Large intestine (tissue), 3 donors: ENCODE results near the gene RPH3AL. TPM values are rescaled to one million over a fixed set of nuclear protein-coding genes. Genes with fewer than 3 reads are reported as not detected.

Experiments used
- DNase-seq, 2 donors: peaks; one replicate each; pipeline versions ENCODE4 v3.0.0 to v3.0.0-alpha.2; 2013
- H3K27ac ChIP-seq: one replicate; pipeline ENCODE4 v1.5.1; 2013; ENCODE audit warnings: low read length
- H3K27me3 ChIP-seq: 2 replicates; pipeline ENCODE4 v1.6.1; 2013; ENCODE audit warnings: low read length; ENCODE audit not compliant: control insufficient read depth, insufficient read depth
- H3K36me3 ChIP-seq: 2 replicates; pipeline ENCODE4 v1.6.1; 2013; ENCODE audit warnings: low read length; ENCODE audit not compliant: control insufficient read depth, insufficient read depth
- H3K4me1 ChIP-seq: one replicate; pipeline ENCODE4 v1.6.1; 2013; ENCODE audit warnings: low read length; ENCODE audit not compliant: control insufficient read depth, insufficient read depth
- H3K4me3 ChIP-seq: one replicate; pipeline ENCODE4 v1.5.1; 2013; ENCODE audit warnings: low read length
- H3K9me3 ChIP-seq: one replicate; pipeline ENCODE4 v1.6.1; 2013; ENCODE audit warnings: mild to moderate bottlenecking, low read depth, low read length, moderate library complexity; ENCODE audit not compliant: control insufficient read depth
- WGBS: methylation state at CpG from one replicate; pipeline ENCODE4 v1.1.5; 2013; ENCODE audit warnings: low lambda C conversion rate; ENCODE audit not compliant: insufficient coverage; 5-methylcytosine and 5-hydroxymethylcytosine counted together
- polyA plus RNA-seq: library from polyadenylated mRNA; unstranded; fragments of 120-200 nt; gene quantifications from one replicate; pipeline ENCODE4 v1.2.1, GENCODE V29; 2013

Gene RPH3AL
- polyA plus RNA-seq, 1 donor: 8.2 TPM

DNA sequence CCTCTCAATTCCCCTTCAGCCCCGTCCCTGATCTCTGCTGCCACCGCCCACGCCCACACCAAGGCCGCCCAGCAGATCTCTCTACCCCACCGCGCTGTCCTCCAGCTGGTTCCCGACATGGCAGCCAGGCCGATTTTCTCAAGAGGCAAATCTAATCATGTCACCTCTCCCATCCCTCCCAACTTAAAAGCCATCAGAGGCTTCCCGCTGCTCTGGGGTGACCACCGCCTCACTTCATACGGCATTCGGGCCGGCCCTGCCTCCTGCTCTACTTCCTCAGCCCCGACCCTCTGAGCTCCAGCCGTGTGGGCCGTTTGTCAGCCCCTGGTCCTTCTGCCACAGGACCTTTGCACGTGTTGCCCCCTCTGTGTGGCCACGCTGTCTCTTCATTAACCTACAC lies 63.2 kb downstream of the RPH3AL start:
- WGBS: no CpG with 5 or more reads among the region's 18 CpGs
- no peaks in the 10 kb centered on the region for H3K27me3 ChIP-seq

DNA sequence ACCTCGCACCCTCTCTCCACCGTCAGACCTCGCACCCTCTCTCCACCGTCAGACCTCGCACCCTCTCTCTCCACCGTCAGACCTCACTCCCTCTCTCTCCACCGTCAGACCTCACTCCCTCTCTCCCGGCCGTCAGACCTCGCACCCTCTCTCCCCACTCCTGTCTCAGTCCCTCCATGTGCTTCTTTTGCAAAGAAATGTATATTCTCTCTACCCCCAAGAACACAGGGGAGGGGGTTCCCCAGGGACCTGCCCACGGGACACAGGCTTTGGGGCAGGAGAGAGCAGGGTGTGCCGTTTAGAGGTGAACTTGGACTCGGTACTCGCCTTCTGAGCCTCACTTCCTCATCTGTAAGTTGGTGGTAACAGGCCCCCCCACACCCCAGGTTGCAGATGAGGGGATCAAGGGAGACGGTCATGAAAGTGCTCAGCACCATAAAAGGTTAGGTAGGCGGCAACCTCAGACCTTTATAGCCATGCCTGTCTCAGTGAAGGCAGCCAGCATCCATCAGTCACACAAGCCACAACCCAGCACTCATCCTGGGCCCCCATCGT lies 63.7 kb downstream of the RPH3AL start:
- no CpG with 5 or more reads among the region's 17 CpGs for WGBS
- no peak overlapping the region for H3K4me3 ChIP-seq
- no peak for DNase-seq
- H3K27ac ChIP-seq: no peak overlapping the region
- no peaks in the 10 kb centered on the region for H3K27me3 ChIP-seq
- H3K36me3 ChIP-seq: no peaks in the 10 kb centered on the region
- H3K4me1 ChIP-seq: no peaks in the 10 kb centered on the region
- no peaks in the 10 kb centered on the region for H3K9me3 ChIP-seq

More for the DNA sequence above, 63.2 kb downstream of the RPH3AL start:
- no peaks in the 10 kb centered on the region for H3K36me3 ChIP-seq
- DNase-seq: no peak
- no peaks in the 10 kb centered on the region for H3K4me1 ChIP-seq
- no peak overlapping the region for H3K27ac ChIP-seq
- no peaks in the 10 kb centered on the region for H3K9me3 ChIP-seq
- H3K4me3 ChIP-seq: no peak overlapping the region

DNA sequence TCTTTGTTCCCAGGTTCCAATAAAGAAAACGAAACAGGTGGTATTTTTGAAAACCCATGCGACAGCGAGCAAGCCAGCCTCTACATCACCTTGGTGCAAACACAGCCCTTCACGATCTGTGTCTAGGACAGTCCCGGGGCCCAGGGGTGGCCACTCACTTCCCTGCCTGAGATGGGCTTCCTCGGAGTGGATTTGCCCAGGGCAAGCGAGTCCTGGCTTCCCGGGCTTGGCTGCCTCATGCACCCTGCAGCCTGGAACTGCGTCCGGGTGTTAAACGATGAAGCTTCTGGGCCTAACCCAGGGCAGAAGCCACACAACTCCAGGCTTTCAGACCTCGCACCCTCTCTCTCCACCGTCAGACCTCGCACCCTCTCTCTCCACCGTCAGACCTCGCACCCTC lies 66.0 kb downstream of the RPH3AL start:
- no peaks in the 10 kb centered on the region for H3K9me3 ChIP-seq
- no peaks in the 10 kb centered on the region for H3K4me1 ChIP-seq
- no peak overlapping the region for H3K4me3 ChIP-seq
- DNase-seq: no peak
- no CpG with 5 or more reads among the region's 16 CpGs for WGBS
- H3K36me3 ChIP-seq: no peaks in the 10 kb centered on the region
- no peaks in the 10 kb centered on the region for H3K27me3 ChIP-seq
- H3K27ac ChIP-seq: no peak overlapping the region

DNA sequence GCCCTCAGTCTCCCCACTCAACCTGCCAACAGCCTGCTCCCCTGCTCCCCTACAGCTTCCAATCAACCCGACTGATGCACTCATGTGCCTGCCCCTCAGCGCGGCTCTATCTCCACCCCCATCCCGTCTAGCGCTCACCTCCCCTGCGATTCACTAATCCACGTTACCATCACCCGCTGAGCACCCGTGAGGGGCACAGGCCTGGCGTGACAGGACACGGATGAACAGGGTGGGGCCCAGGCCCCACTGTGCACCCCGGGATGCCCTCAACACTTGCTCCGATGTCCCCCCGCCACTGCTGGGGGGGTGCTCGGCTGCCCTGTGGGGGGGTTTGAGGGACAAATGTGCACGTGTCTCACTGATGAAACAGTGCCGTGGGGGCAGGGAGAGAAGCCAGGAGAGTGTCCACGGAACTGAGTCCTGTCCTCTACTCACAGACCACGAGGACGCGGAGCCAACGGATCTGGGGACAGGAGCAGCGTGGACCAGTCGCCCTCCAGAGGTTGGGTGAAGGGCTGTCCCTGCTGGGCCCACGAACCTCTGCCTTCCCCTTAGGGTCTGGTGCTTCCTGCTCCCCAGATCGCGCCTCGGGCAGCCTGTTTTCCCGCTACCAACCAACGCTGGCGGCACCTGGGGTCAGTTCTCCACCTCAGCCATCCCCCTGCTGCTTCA lies 66.7 kb downstream of the RPH3AL start:
- no peaks in the 10 kb centered on the region for H3K9me3 ChIP-seq
- H3K27ac ChIP-seq: no peak overlapping the region
- DNase-seq: no peak
- no peaks in the 10 kb centered on the region for H3K36me3 ChIP-seq
- no peaks in the 10 kb centered on the region for H3K4me1 ChIP-seq
- no CpG with 5 or more reads among the region's 31 CpGs for WGBS
- no peak overlapping the region for H3K4me3 ChIP-seq
- no peaks in the 10 kb centered on the region for H3K27me3 ChIP-seq

DNA sequence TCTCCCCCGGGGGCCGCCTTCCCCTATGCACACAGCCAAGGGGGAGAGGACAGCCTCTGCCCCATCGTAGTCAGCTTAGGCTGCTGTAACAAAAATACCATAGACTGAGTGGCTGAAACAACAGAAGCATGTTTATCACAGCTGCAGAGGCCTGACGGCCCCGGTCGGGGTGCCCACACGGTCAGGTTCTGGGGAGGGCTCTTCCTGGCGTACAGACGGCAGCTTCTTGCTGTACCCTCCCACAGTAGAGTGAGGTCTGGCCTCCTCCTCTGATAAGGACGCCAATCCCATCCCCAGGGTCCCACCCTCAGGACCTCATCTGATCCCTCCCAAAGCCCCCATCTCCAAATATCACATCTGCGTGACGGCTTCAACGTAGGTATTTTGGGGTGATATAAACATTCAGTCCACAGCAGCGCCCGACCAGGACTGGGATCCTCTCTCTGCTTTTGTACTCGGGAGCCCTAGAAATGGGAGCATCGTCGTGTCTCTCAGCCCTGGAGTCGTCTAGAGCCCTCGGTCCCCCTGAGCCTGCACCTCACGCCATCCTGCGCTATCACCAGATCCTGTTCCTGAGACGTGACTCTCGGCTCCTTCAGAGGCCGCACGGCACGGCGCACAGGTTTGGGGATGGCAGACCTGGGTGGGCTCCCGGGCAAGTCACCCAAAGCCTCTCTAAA lies 67.8 kb downstream of the RPH3AL start:
- Histone ChIP-seq H3K27ac (no peak overlapping the region), H3K4me1 (no peaks in the 10 kb centered on the region), H3K36me3 (no peaks in the 10 kb centered on the region), H3K9me3 (no peaks in the 10 kb centered on the region), H3K27me3 (no peaks in the 10 kb centered on the region), H3K4me3 (no peak overlapping the region)
- DNase-seq: no peak
- no CpG with 5 or more reads among the region's 29 CpGs for WGBS

DNA sequence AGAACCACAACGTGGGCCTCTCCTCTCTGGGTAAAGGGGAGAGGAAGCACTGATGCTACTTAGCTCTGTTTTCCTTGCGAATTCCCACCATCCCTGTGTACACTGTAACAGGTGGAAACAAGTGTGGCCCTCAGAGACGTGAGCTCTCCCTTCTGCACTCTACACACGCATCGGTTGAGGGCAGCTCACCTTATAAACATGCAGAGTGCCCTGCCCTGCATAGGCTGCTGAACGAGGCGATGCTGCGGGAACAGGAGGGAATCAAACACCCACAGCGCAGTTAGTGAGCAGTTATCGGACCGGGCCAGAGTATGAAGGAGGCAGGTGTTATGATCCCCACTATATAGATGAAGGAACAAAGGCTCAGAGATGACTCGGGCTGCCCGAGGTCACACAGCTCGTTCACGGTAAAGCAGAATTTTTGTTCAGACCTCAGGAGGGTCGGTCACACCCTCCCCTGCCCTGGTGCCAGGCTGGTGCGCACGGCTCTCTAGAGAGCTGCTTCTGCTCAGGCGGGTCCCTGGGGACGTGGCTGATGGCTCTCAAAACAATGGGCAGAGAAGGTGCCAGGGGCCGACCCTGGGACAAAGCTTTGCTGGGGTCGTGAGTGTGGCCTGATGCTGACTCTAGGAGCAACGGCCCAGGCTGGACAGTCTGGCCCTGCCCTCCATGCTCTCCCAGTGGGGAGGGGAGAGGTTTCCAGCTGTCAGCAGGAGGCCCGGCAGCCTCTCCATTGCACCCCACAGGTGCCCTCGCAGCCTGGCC lies 68.5 kb downstream of the RPH3AL start:
- WGBS: no CpG with 5 or more reads among the region's 25 CpGs
- no peak for DNase-seq
- no peaks in the 10 kb centered on the region for H3K27me3 ChIP-seq
- H3K36me3 ChIP-seq: no peaks in the 10 kb centered on the region
- no peak overlapping the region for H3K4me3 ChIP-seq
- H3K27ac ChIP-seq: no peak overlapping the region
- no peaks in the 10 kb centered on the region for H3K4me1 ChIP-seq
- H3K9me3 ChIP-seq: no peaks in the 10 kb centered on the region

DNA sequence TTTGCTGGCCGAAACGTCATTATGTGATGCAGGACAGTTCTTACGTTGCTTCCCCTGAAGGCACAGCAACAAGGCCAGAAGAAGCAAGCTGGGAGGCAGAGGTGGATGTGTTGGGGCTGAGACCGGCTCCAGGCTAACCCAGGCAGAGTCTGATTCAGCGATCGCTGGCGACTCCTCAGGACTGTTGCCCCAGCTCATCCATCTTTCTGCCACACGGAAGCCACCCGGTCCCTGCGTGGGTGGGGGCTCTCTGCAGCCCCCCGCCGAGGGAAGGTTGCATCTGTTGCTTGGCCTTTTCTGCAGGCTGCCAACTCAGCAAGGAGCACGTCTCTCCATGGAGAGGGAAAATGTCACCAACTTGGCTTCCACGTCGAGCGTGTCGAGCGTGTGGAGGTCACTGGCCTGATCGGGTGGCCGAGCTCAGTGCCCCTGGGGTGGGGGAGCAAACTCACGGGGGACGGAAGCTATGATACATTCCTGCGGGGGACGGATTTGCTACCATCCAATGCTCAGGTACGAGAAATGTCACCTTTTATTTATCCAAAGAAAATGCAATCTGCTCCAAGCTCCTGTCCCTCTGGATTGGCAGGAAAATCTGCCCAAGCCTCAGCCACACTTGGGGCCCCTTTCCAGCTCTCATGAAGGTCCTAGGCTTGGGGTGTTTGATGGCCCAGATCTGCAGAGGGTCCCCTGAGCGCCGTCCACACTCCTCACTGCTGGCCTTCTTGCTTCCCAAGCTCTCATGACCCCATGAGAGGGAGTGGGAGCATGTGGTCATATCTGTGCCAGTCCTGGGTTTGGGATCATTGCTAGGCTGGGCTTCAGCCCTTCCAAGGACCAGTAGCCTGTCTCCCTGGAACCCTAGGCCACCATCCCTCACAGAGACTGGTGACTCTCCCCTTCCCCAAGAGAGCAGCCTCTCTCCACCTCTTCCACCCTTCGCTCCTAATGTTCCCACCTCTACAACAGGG lies 69.4 kb downstream of the RPH3AL start:
- H3K4me3 ChIP-seq: no peak overlapping the region
- no peaks in the 10 kb centered on the region for H3K27me3 ChIP-seq
- no peak overlapping the region for H3K27ac ChIP-seq
- no CpG with 5 or more reads among the region's 28 CpGs for WGBS
- no peak for DNase-seq
- no peaks in the 10 kb centered on the region for H3K4me1 ChIP-seq
- H3K9me3 ChIP-seq: no peaks in the 10 kb centered on the region
- H3K36me3 ChIP-seq: no peaks in the 10 kb centered on the region

DNA sequence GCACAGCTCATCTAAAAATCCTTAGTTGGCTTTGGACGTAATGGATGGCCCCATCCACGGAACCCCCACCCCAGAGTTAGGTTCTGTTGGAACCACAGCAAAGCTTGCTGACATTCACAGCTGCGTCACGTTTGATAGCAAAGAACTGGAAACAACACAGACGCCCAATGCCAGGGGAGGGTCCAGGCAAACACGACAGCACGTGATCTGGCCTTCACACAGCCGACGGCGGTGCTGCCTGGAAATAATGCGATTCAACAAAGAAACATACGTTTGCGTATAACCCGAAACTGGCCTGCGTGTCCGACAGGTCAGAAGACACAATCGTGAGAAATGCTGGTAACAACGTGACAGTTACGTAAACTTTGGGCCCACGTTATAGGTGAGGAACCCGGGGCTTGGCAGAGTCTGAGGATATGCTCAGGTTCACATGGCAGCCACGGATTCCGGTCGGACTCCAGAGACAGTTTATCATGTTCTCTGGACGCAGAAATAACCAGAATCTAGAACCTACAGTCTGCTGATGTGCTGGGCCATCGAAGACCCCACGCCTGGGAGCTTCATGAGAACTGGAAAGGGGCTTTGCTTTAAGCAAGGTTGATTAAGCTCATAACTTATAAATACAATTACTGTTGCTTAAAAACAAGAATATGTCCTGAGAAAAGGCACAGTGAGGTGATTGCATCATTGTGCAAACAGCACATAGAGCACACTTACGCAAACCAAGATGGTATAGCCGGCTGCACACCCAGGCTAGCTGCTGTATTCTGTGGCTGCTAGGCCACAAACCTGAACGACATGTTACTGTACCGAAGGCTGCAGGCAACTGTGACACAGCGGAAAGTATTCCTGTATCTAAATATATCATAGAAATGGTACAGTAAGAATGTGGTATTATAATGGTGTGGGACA lies 70.4 kb downstream of the RPH3AL start:
- H3K27me3 ChIP-seq: no peaks in the 10 kb centered on the region
- no peaks in the 10 kb centered on the region for H3K4me1 ChIP-seq
- WGBS: no CpG with 5 or more reads among the region's 32 CpGs
- H3K36me3 ChIP-seq: no peaks in the 10 kb centered on the region
- no peaks in the 10 kb centered on the region for H3K9me3 ChIP-seq
- H3K4me3 ChIP-seq: no peak overlapping the region
- no peak overlapping the region for H3K27ac ChIP-seq
- no peak for DNase-seq

DNA sequence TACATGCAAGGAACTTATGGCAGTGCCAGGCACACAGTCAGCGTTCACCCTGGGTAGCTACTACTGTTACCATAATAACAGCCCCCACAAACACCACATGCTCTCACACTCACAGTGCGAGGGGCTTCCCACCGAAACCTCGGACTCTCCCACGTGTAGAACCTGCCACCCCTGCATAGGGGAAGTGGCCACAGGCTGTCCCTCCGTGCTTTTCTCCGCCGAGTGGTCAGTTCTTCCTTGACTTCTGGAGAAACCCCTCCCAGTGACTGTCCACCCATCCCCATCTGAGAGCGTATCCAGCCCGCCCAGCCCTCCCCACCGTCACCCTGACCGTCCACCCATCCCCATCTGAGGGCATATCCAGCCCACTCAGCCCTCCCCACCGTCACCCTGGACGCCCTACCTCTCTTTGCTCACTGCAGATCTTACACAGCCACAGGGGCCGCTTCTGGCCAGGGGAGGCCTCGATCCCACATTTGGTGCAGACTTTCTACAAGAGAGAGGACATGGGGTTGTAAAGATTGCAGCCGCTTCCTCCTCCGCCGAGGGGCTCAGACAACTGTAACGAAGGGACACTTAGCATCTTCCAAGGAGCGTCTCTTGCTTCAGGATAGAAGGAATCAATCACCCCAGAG lies 71.1 kb downstream of the RPH3AL start:
- Histone ChIP-seq H3K9me3 (no peaks in the 10 kb centered on the region), H3K27ac (no peak overlapping the region), H3K4me1 (no peaks in the 10 kb centered on the region), H3K4me3 (no peak overlapping the region), H3K27me3 (no peaks in the 10 kb centered on the region), H3K36me3 (no peaks in the 10 kb centered on the region)
- no peak for DNase-seq
- WGBS: no CpG with 5 or more reads among the region's 21 CpGs
